H1 (cell line): ENCODE results near the gene PDZD4. TPM values are rescaled to one million over a fixed set of nuclear protein-coding genes. Genes with fewer than 3 reads are reported as not detected.

ENCODE experiments used
- GABPA ChIP-seq: IDR thresholded peaks from 2 replicates; pipeline ENCODE4 v1.6.1; 2011; ENCODE audit warnings: mild to moderate bottlenecking, low read length, moderate library complexity, borderline replicate concordance; ENCODE audit not compliant: insufficient read depth
- KDM4A ChIP-seq: IDR thresholded peaks from one replicate; pipeline ENCODE4 v1.7.1; 2012; ENCODE audit warnings: low read depth, mild to moderate bottlenecking, moderate library complexity, low read length, inconsistent platforms; ENCODE audit not compliant: severe bottlenecking
- RBBP5 ChIP-seq: IDR thresholded peaks from 2 replicates; pipeline ENCODE4 v1.7.1; 2012; ENCODE audit warnings: low read depth, mild to moderate bottlenecking, inconsistent platforms, low read length, moderate library complexity, borderline replicate concordance
- TBP ChIP-seq: IDR thresholded peaks from 2 replicates; pipeline ENCODE4 v1.6.1; 2011; ENCODE audit warnings: low read depth, low read length, improper control_type of control experiment
- polyA plus RNA-seq, 7 experiments: library from polyadenylated mRNA; depleted of rRNA in 3 of 7; stranded (reverse) in 5 of 7; unstranded in 2 of 7; fragments of >200 nt in 5 of 7; fragments of 200-250 nt in 2 of 7; gene quantifications; 1 replicate in 5 of 7; 2 replicates in 1 of 7; 4 replicates in 1 of 7; pipeline versions ENCODE4 v1.2.1 to v1.2.3, GENCODE V29; 2011 to 2013; ENCODE audit warnings: missing spikeins in 2 of 7, mixed read lengths in 2 of 7
- total RNA-seq: library from RNA; stranded (reverse); fragmentation: NEBNext Ultra II Directional; extraction: Animal tissue kit (Norgen Biotek cat#: 25700); gene quantifications from 2 replicates; pipeline ENCODE4 v1.2.1, GENCODE V29; 2021
- TF ChIP-seq, protein P1 (sequence below): fragments of 300-600 bp; sonication (generic); IDR thresholded peaks from 2 replicates; pipeline ENCODE4 v1.7.1; 2012; ENCODE audit warnings: low read length, moderate library complexity, mild to moderate bottlenecking, inconsistent platforms; ENCODE audit not compliant: insufficient replicate concordance

Gene PDZD4
- total and polyA plus RNA-seq, 2 of the 8 experiments (the other 6 are each of a cell fraction or from before 2014, with no cell fraction given) = 45.8 to 169 TPM

DNA sequence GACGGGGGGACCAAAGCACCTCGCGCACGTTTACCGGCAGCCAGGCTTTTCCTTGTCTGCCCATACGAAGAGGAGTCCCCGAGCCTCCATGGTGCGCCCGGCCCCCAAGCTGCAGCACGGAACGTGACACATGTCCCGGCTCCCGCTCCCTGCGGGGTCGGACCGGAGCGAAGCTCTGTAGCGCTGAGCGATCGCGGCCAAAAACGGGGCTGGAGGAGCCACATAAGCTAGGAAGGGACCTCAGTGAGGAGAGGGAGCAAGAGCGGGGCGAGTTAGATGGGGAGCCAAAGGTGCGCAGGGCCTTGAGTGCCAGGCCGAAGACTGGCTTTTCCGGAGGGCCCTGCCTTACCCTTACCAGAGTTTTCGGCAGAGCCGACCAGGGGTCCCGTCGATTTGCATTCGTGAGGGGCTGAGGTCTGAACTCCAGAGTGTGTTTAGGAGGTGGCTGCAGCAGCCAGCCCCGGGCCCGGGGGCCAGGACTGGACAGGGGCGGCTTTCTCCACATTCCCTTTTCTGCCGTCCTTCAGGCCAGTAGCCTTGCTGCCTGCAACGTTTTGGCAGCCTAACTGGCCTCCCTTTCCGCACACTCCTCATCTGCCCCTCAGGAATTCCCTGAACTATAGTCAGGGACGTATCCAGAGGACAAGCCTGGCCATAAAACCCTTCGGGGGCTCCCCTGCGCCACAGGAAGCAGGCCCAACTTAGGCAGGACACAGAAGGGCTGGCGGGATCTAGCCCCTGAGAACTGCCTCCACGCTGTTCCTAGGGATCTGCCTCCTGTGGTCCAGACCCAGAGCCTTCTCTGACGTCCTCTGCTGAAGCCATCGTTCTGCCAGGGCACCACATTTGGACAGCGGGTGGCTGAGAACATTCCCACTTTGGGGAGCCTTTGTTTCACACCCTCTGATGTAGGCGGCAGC is 35.2 kb downstream of the PDZD4 start (continued):
- no peak for TF ChIP-seq KDM4A
- TF ChIP-seq, protein P1, sequence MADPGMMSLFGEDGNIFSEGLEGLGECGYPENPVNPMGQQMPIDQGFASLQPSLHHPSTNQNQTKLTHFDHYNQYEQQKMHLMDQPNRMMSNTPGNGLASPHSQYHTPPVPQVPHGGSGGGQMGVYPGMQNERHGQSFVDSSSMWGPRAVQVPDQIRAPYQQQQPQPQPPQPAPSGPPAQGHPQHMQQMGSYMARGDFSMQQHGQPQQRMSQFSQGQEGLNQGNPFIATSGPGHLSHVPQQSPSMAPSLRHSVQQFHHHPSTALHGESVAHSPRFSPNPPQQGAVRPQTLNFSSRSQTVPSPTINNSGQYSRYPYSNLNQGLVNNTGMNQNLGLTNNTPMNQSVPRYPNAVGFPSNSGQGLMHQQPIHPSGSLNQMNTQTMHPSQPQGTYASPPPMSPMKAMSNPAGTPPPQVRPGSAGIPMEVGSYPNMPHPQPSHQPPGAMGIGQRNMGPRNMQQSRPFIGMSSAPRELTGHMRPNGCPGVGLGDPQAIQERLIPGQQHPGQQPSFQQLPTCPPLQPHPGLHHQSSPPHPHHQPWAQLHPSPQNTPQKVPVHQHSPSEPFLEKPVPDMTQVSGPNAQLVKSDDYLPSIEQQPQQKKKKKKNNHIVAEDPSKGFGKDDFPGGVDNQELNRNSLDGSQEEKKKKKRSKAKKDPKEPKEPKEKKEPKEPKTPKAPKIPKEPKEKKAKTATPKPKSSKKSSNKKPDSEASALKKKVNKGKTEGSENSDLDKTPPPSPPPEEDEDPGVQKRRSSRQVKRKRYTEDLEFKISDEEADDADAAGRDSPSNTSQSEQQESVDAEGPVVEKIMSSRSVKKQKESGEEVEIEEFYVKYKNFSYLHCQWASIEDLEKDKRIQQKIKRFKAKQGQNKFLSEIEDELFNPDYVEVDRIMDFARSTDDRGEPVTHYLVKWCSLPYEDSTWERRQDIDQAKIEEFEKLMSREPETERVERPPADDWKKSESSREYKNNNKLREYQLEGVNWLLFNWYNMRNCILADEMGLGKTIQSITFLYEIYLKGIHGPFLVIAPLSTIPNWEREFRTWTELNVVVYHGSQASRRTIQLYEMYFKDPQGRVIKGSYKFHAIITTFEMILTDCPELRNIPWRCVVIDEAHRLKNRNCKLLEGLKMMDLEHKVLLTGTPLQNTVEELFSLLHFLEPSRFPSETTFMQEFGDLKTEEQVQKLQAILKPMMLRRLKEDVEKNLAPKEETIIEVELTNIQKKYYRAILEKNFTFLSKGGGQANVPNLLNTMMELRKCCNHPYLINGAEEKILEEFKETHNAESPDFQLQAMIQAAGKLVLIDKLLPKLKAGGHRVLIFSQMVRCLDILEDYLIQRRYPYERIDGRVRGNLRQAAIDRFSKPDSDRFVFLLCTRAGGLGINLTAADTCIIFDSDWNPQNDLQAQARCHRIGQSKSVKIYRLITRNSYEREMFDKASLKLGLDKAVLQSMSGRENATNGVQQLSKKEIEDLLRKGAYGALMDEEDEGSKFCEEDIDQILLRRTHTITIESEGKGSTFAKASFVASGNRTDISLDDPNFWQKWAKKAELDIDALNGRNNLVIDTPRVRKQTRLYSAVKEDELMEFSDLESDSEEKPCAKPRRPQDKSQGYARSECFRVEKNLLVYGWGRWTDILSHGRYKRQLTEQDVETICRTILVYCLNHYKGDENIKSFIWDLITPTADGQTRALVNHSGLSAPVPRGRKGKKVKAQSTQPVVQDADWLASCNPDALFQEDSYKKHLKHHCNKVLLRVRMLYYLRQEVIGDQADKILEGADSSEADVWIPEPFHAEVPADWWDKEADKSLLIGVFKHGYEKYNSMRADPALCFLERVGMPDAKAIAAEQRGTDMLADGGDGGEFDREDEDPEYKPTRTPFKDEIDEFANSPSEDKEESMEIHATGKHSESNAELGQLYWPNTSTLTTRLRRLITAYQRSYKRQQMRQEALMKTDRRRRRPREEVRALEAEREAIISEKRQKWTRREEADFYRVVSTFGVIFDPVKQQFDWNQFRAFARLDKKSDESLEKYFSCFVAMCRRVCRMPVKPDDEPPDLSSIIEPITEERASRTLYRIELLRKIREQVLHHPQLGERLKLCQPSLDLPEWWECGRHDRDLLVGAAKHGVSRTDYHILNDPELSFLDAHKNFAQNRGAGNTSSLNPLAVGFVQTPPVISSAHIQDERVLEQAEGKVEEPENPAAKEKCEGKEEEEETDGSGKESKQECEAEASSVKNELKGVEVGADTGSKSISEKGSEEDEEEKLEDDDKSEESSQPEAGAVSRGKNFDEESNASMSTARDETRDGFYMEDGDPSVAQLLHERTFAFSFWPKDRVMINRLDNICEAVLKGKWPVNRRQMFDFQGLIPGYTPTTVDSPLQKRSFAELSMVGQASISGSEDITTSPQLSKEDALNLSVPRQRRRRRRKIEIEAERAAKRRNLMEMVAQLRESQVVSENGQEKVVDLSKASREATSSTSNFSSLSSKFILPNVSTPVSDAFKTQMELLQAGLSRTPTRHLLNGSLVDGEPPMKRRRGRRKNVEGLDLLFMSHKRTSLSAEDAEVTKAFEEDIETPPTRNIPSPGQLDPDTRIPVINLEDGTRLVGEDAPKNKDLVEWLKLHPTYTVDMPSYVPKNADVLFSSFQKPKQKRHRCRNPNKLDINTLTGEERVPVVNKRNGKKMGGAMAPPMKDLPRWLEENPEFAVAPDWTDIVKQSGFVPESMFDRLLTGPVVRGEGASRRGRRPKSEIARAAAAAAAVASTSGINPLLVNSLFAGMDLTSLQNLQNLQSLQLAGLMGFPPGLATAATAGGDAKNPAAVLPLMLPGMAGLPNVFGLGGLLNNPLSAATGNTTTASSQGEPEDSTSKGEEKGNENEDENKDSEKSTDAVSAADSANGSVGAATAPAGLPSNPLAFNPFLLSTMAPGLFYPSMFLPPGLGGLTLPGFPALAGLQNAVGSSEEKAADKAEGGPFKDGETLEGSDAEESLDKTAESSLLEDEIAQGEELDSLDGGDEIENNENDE = no peak
- TF ChIP-seq GABPA = no peak
- no peak for TF ChIP-seq TBP
- TF ChIP-seq RBBP5 = no peak
- TF ChIP-seq, all 59 proteins: peak for 0
